HL-60 (cell line): Measurements from ENCODE around the gene RNLS.

Experiments used
- CTCF ChIP-seq: IDR thresholded peaks from one replicate; pipeline ENCODE4 v1.5.1; 2011; ENCODE audit warnings: low read length, control low read depth, inconsistent platforms; ENCODE audit not compliant: insufficient read depth
- GABPA ChIP-seq: IDR thresholded peaks from 2 replicates; pipeline ENCODE4 v1.6.1; 2012; ENCODE audit warnings: low read depth
- POLR2AphosphoS5 ChIP-seq: IDR thresholded peaks from 2 replicates; pipeline ENCODE4 v1.6.1; 2012; ENCODE audit warnings: low read depth
- REST ChIP-seq: IDR thresholded peaks from 2 replicates; pipeline ENCODE4 v1.6.1; 2012; ENCODE audit warnings: low read depth; ENCODE audit not compliant: insufficient replicate concordance
- SPI1 ChIP-seq: IDR thresholded peaks from 2 replicates; pipeline ENCODE4 v1.6.1; 2012; ENCODE audit warnings: low read depth, mild to moderate bottlenecking, borderline replicate concordance

DNA sequence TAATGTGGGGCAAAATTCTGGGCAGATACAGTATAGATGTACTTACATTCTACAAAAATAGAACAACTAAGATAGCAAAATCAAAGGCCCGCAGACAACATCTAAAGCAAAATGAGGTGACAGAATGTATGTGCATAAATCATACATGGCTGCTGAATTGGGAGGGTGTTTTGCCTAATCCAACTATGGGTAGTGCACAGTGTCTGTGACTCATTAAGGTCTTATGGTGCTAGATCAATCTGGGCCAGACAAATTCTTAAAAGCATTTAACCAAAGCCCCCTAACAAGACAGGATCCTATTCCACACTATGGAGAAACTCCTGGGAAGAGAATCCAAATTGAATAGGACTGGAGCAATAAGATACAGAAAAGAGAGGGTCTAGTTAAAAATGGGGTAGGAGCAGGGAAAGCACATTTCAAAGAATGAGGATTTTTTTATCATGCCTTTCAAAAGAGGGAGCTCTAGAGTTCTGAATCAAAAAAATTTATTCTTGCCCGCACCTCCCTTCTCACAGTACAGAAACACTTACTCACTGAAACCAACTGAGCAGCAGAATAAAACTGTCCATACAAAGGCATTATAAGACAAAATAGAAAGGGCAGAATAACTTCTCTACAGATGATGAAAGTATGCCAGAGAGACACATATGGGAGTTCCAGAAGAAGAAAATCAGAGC lies 181.3 kb downstream of the RNLS start:
- TF ChIP-seq POLR2AphosphoS5 (no peak), CTCF (no peak), REST (no peak), SPI1 (no peak), GABPA (no peak)
